ENCODE data around the gene SEC24B.
"Not testable (repeated sequence)": the region's sequence is repeated elsewhere in the genome, so short reads cannot be mapped to it uniquely, and the experiment has no call there.

Gene SEC24B

DNA sequence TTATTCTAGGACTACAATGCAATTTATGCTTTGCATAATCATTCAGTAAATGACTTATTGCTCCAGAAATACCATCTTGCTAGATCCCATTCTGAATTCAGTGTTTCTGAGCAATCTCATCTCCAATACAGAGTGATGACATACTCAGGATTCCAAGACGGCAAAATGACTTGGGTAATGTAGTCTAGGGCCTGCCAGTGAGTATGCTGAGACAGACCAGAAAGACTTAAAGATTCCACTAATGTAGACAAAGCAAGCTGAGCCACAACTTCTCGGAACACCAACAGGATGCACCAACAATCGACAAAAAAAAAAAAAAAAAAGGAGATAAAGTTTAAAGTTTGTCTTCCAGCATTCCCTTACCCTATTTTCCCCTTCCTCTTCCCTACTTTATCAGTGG, 919 bp upstream of the SEC24B start:
- no peak for DNase-seq (ENCODE audit: low read depth)

- peak; percentile 11 for DNase-seq (ENCODE audit: low read depth)
Measured at GRCh38 chr4:109434007-109434971, 674 bp downstream of the SEC24B start.

DNA sequence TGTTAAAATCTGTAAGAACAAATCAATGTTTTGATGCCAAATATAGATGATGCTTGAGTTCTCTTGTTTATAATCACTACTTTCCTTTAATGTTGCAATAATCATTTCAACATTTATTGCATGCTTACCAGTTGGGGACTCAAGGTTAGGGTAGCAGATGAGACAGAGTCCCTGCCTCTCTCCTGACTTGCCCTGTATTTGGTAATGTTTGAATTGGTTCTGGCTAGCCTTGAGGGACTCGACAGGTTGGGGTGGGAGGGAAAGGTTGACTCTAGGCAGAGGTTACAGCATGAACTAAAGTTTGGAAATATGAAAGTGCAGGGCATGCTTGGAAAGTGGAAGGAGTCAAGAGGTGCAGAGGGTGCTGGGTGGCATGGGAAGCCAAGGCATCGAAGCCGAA, 2.0 kb downstream of the SEC24B start:
- no peak for DNase-seq (ENCODE audit: low read depth)

- no peak for DNase-seq (ENCODE audit: low read depth)
Measured at GRCh38 chr4:109436504-109436903, 2.9 kb downstream of the SEC24B start.

GRCh38 chr4:109440948-109441347, 7.3 kb downstream of the SEC24B start:
- no peak for DNase-seq (ENCODE audit: low read depth)

DNA sequence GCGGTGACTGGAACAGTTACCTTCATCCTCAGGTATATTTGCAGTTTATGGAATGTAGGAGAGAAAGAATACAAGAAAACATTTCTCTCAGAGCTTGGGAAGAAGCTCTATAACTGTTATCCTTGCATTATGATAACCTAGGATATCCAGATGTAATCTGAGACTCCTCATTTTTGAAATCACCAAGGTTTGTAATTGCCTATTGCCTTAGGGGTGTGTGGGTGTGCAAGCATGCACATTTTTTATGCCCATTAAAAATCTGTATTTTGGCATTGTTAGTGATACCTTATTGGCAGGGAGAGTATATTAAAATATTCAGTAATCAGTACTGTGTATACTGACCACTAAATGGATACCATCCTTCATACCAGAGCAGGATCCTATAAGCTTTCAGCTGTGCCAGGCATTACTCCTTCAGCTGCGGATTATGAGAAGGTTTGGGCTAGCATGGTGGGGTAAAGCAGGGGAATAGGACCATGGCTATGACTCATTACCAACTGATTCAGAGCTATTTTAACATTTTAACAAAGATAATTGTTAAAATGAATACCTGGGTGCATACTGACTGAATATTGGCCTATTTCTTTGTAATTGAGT, 8.3 kb downstream of the SEC24B start:
- DNase-seq (ENCODE audit: low read depth) = no peak

DNA sequence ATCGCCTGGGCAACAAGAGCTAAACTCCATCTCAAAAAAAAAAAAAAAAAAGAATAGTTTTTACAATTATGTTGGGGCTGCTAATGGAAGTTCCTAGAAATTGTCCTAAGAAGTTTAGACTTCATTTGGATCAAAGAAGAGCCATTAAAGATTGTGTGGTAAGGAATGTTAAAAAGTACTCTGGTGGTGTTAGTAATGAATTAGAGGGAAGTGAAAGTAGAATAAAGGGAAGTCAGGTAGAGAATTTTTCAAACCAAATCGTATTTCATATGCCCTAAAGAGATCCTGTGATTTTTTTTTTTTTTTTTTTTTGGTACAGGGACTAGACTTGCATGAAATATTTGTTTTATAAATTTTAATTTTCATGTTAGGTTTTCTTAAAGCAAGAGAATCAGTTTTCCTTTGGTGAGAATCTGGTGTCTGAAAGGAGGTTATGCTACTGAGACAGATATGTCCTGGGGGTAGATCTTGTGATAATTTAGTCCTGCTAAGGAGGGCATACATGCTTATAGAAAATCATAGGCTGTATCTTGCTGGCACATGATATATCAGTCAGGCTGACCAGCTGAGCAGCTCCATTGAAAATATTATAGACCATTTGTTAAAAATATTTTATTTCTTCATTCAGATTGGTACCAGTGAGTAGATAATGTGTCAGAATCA, 10.7 kb downstream of the SEC24B start:
- no peak for DNase-seq (ENCODE audit: low read depth)

DNA sequence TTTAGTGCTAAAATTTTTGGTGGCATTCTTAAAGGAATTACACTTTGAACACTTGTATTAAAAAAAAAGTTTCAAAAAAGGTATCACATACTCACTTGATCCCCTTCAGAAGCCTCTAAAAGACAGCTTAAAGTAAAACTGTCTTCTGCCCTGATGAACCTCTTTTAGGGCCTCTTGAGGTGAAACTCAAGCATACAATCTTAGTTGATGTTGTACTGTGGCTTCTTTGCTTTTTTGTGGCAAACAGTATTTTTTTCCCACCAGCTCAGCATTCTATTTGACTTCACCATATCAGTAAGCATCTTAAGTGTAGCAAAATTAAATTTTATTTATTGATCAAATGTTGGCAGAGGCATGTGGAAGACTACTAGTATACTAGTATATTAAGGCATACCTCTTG, 13.7 kb downstream of the SEC24B start:
- DNase-seq (ENCODE audit: low read depth) = no peak

DNA sequence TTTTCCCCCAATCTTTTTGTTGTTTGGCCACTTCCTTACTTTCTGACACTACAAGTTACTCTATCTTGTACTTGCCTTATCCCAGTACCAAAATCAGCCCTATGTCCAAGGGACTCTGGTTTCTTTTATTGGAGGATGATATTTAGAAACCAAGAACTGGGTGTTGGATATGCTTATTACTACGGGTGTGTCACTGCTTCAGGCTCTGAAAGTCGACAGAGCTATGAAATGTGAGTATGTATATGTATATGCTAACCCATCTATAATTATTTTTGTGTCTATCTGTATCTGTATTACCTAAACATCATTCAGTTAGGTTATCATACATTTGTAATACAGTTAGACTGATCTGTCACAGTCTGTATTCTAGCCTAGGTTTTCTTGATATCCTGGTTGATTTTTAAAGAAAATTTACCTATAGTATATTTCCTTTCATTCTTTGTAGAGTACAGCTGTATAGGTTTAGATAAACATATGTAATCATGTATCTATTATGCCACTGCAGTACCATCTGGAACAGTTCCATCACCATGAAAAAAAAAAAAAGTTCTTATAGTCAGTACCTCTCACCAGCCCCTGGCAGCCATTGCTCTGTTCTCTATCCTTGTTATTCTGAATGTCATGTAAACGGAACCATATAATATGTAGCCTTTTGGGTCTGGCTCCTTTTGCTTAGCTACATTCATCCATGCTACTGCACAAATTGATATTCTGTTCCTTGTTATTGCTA, 18.1 kb downstream of the SEC24B start:
- no peak for DNase-seq (ENCODE audit: low read depth)

- DNase-seq (ENCODE audit: low read depth) = not testable (repeated sequence)
Measured at GRCh38 chr4:109453110-109453509, 19.5 kb downstream of the SEC24B start.

DNA sequence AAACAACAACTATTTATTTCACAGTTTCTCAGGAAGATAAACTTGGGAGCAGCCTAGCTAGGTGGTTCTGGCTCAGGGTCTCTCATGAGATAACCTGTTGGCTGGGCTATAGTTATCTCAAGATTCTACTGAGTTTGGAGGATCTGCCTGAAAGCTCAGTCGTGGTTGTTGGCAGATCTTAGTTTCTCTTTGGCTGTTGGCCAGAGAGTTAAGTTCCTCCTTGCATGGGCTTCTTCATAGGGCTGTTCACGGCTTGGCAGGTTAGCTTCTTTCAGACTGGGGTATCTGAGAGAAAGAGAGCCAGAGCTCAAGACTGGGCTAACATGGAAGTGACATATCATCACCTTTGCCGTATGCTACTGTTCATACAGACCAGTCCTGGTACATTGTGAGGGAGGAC, 28.7 kb downstream of the SEC24B start:
- no peak for DNase-seq (ENCODE audit: low read depth)

DNA sequence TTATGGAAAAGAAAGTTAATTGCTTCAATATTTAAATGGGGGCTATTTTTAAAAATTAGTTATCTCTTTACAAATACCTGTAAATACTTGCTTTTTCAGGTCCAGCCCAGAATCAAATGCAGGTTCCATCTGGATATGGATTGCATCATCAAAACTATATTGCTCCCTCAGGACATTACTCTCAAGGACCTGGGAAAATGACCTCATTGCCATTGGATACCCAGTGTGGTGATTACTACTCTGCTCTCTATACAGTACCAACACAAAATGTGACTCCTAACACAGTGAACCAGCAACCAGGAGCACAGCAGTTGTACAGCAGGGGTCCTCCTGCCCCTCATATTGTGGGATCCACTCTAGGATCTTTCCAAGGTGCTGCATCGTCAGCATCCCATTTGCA, 29.2 kb downstream of the SEC24B start:
- DNase-seq (ENCODE audit: low read depth) = no peak

DNA sequence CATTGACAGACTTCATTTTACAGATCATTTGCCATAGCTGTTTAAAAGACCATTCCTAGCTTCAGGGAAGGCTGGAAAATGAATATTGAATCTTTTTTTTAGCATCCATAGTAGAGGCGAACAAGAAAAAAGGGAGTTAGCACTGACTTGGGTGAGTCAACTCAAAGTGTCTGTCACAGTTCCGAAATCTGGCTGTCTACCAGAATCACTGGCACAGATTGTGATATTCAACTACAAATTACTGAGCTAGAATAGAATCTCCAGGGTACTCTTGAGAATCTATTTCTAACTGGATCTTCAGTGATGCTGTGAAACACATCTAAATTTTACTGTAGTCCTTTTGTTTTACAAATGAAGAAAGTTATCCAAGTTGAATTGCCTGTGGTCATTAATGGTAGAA, 31.5 kb downstream of the SEC24B start:
- no peak for DNase-seq (ENCODE audit: low read depth)

DNA sequence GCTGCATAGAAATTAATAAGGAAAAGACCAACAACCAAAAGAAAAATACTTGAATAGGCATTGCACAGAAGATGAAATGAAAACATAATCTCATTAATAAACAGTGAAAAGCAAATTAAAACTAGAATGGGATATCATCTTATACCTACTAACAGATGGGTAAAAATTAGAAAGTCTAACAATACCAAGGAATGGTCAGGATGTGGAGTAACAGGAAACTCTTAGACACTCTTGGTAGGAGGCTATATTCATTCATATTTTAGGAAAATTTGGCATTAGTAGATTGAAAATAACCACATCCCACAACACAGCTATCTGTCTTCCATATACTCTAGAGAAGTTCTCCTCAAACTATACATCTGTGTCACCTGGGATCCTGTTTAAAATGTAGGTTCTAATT, 36.3 kb downstream of the SEC24B start:
- DNase-seq (ENCODE audit: low read depth) = no peak

GRCh38 chr4:109472343-109472761, 38.7 kb downstream of the SEC24B start:
- DNase-seq (ENCODE audit: low read depth) = no peak

- no peak for DNase-seq (ENCODE audit: low read depth)
Measured at GRCh38 chr4:109473824-109474223, 40.2 kb downstream of the SEC24B start.

DNA sequence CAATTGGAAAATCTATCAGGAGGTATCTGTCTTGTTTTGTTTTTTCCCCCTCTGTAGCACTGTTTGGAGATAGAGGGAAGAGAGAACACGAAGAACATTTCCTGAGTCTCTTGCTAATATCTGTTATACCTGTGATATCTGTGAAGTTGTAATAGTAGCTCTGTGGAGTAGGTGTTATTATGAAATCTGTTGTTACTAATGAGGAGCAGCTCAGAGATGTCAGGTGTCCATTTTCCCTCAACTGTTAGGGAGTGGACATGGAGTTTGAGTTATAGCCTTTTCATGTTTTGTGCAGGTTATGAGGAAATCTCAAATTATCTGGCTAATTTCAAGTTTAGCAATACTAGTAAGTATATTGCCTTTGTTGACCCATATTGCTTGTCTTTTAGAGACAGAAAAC, 52.4 kb downstream of the SEC24B start:
- DNase-seq (ENCODE audit: low read depth) = no peak

DNA sequence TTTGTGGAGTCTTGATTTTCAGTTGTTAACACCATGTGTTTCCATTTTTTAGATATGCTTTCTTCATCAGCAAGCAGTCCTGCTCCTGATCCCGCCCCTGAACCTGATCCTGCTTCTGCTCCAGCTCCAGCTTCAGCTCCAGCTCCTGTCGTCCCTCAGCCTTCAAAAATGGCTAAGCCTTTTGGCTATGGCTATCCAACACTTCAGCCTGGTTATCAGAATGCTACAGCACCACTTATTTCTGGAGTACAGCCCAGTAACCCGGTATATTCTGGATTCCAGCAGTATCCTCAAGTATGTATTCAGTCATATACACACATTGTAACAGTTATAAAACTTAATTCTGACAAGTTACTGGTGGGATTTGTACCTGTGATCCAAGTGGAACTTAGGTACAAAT, 60.9 kb downstream of the SEC24B start:
- DNase-seq (ENCODE audit: low read depth) = no peak

GRCh38 chr4:109495514-109495913, 61.9 kb downstream of the SEC24B start:
- no peak for DNase-seq (ENCODE audit: low read depth)

- DNase-seq (ENCODE audit: low read depth) = no peak
Measured at GRCh38 chr4:109496875-109497274, 63.3 kb downstream of the SEC24B start.

- no peak for DNase-seq (ENCODE audit: low read depth)
Measured at GRCh38 chr4:109497511-109497910, 63.9 kb downstream of the SEC24B start.

- no peak for DNase-seq (ENCODE audit: low read depth)
Measured at GRCh38 chr4:109499513-109499912, 65.9 kb downstream of the SEC24B start.

Measured in activated T-cell treated with anti-CD3 and anti-CD28 coated beads for 48 hours (primary cell).